ENCODE data around the gene HOXB3. TPM values are rescaled to one million over a fixed set of nuclear protein-coding genes. Genes with fewer than 3 reads are reported as not detected.

HOXB3 gene
- total RNA-seq, 1 donor from 2014 or later, result 93.7 TPM

- Mint-ChIP-seq H3K36me3 (peaks cover 25% of the 10 kb centered on the region), H3K9me3 (no peaks in the 10 kb centered on the region), H3K4me1 (ENCODE audit: unreplicated experiment) (peaks cover 68% of the 10 kb centered on the region), H3K4me3 (peak overlapping the region; percentile 91), H3K27ac (peak overlapping the region; percentile 94), H3K27me3 (peaks cover 61% of the 10 kb centered on the region)
- no peak for DNase-seq (ENCODE audit: extremely low spot score, unreplicated experiment)
- no peak for TF ChIP-seq CTCF (conservative IDR thresholded peaks at IDR 0.05)
Measured at GRCh38 chr17:48553190-48553547, 36.9 kb downstream of the HOXB3 start.

- Mint-ChIP-seq H3K36me3 (peaks cover 20% of the 10 kb centered on the region), H3K4me1 (ENCODE audit: unreplicated experiment) (peaks cover 69% of the 10 kb centered on the region), H3K27ac (peak overlapping the region; percentile 94), H3K27me3 (peaks cover 59% of the 10 kb centered on the region), H3K9me3 (no peaks in the 10 kb centered on the region), H3K4me3 (peak overlapping the region; percentile 91)
- peak; percentile 16 for TF ChIP-seq CTCF (conservative IDR thresholded peaks at IDR 0.05)
- no peak for DNase-seq (ENCODE audit: extremely low spot score, unreplicated experiment)
Measured at GRCh38 chr17:48552466-48553189, 37.4 kb downstream of the HOXB3 start.

GRCh38 chr17:48551596-48552465 is 38.2 kb downstream of the HOXB3 start:
- Mint-ChIP-seq H3K4me1 (ENCODE audit: unreplicated experiment) (peaks cover 70% of the 10 kb centered on the region), H3K27ac (peak overlapping the region; percentile 94), H3K36me3 (peaks cover 20% of the 10 kb centered on the region), H3K4me3 (peak overlapping the region; percentile 84), H3K27me3 (peaks cover 62% of the 10 kb centered on the region), H3K9me3 (no peaks in the 10 kb centered on the region)
- DNase-seq (ENCODE audit: extremely low spot score, unreplicated experiment), result no peak
- no peak for TF ChIP-seq CTCF (conservative IDR thresholded peaks at IDR 0.05)

- no peak for TF ChIP-seq CTCF (conservative IDR thresholded peaks at IDR 0.05)
- Mint-ChIP-seq H3K9me3 (no peaks in the 10 kb centered on the region), H3K27me3 (peaks cover 63% of the 10 kb centered on the region), H3K36me3 (peaks cover 20% of the 10 kb centered on the region), H3K4me3 (peak overlapping the region; percentile 84), H3K27ac (peak overlapping the region; percentile 94), H3K4me1 (ENCODE audit: unreplicated experiment) (peaks cover 70% of the 10 kb centered on the region)
- no peak for DNase-seq (ENCODE audit: extremely low spot score, unreplicated experiment)
Measured at GRCh38 chr17:48551214-48551555, 38.9 kb downstream of the HOXB3 start.

GRCh38 chr17:48550502-48551213 is 39.4 kb downstream of the HOXB3 start:
- Mint-ChIP-seq H3K4me1 (ENCODE audit: unreplicated experiment) (peaks cover 71% of the 10 kb centered on the region), H3K4me3 (peak overlapping the region; percentile 84), H3K36me3 (peaks cover 20% of the 10 kb centered on the region), H3K27me3 (peaks cover 64% of the 10 kb centered on the region), H3K27ac (peak overlapping the region; percentile 89), H3K9me3 (no peaks in the 10 kb centered on the region)
- DNase-seq (ENCODE audit: extremely low spot score, unreplicated experiment), result no peak
- peak; percentile 62 for TF ChIP-seq CTCF (conservative IDR thresholded peaks at IDR 0.05)

All from type B pancreatic cell (in vitro differentiated cells).